ENCODE data around the gene CALHM2.

Gene CALHM2

DNA sequence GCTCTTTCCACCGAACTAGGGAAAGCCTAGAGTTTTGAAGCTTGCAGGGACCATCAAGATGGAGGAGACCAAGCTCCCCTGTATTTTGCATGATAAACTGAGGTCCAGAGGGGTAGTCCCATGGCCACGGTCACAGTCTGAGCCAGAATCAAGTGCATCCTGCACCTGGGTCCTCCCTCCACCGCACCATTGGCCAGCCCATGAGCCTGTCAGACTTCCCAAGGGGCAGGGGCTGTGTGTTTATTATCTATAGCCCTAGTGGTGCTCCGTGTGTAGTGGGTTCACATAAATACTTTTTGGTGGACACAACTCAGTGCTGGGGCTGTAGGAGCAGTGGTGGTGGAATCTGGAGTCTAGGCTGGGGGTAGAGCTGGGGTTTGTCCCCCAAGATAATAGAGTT is 23.3 kb upstream of the CALHM2 start:
- no peak for DNase-seq

DNA sequence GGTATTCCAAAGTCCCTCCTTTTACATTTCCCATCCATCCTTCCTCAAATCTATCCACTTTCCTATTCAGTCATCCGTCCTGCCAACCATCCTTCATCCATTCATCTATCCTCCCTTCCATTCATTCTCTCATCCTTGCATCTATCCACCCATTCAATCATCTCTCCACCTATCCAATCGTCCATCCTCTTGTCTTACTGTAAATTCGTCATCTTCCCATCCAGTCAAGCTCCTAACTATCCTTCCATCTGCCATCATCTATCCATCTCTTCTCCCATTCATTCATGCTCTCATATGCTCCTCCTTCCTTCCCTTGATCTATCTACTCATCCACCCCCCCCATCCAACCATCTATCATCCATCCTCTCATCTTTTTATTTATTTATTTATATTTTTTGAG is 21.9 kb upstream of the CALHM2 start:
- DNase-seq = no peak

DNA sequence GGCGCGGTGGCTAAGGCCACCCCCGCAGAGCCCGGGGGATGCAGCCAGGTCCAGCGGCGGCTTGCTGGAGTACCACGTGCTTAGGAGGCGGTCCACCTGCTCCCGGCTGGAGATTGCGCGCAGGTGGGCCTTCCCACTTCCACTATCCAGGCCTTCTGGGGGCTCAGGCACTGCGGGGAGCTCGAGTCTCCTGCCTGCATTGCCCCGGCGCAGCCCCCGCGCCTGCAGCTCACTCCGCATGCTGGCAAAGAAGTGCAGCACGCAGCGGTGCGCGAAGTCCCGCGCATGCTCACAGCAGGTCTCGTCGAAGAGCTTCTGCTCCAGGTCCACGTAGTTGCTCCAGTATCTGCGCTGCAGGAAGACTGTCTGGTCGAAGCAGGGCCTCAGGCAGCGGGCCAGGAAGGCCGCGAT is 21.1 kb upstream of the CALHM2 start:
- DNase-seq = no peak

DNA sequence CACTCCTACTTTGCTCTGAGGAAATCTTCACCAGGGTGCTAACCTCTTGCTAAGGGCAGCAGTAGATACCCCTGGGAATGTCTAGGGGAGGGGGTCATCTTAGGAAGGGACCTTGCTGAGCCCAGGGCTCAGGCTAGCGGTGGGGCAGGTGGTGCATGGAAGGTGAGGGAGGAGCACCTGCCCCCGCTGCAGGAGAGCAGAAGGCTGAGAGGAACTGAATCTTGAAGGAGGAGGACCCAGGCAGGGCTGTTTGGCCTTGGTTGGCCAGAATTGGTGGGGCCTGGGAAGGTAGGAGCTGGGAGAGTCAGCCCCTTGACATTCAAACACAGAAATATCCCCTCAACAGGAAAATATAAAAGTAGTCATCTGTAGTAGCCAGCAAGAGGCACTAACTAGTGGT is 19.8 kb upstream of the CALHM2 start:
- no peak for DNase-seq

DNA sequence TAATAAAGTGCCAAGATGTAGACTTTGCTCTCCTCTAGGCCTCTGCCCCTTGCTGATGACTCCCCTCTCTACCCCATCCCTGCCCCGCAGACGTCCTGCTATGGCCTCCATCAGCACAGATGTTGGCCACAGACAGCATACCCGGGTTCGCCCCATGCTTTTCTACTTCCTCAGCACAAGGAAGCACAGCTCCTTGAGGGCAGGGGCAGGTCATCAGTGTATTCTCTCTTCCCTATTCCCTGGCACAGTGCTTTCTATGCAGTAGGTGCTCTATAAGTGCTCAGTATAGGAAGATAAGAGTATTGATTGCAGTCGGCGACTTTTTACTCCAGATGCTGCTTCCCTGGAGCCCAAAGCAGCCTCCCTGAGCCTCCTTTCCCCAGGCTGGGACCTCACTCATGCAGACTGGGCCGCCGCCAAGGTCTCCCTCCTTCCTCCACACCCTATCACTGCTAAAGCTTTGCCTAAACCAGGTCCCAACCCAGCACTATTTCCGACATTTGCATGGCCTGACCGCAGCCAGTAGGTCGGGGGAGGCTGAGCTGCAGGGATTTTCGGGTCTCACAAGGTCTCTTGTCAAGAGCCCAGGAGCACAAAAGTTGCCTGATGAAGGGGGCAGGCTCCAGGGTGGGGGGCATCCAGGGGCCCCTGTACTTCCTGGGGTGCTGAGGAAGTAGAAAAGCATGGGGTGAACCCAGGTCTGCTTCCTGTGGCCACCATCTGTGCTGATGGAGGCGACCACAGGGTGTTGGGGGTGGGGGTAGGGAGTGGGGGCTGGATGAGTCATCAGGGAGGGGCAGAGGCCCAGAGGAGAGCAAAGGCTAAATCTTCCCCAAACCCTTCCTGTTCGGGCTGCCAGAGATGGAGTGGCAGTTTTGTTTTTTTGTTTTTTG is 18.8 kb upstream of the CALHM2 start:
- DNase-seq = no peak

DNA sequence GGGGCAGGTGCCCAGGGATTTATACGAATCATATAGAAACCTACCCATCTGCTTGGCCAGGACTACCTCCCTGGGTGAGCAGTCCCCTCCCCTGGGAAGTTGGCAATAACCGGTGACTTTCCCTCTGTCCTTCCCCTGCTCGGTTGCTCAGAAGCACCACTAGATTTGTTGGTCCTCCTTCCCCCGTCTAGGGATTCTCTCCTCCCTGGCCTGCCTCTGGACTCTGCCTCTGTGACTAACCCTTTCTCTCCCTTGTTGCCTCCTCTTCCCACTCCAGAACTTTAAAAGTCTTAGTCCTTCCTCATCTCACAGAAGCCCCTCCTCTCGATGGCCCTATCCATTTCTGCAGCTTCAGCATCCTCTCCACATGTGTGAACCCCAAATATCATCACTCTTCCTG is 17.0 kb upstream of the CALHM2 start:
- DNase-seq = no peak

DNA sequence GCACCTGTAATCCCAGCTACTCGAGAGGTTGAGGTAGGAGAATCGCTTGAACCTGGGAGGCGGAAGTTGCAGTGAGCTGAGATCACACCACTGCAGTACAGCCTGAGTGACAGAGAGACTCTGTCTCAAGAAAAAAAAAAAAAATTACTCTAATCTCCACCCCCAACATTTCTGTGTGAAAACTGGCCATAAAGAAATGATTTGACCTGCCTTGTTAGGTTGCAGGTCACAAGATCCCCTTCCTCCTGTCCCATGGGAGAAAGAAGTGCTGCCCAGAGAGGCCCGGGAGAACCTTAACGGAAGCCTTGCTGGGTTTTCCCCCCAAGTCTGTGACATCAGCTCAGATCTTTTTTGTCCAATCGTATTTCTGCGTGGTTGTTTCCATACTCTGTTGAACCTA is 15.2 kb upstream of the CALHM2 start:
- DNase-seq = no peak

DNA sequence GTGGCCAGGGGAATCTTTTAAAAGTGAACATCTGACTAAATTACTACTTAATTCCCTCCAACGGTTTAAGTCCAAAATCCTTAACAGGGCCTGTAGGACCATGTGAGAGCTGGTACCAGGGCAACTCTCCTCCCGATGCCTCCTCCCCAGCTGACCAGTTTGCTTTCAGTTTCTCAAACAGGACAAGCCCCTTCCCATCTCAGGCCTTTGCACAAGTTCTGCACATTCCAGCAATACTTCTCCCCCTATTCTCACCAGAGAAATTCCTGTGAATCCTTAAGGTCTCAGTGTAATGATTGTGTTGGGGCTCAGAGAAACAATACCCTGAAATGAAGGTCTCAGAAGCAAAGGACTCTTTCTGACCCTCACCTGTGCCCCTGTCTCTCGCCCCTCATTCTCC is 14.6 kb upstream of the CALHM2 start:
- DNase-seq = no peak

DNA sequence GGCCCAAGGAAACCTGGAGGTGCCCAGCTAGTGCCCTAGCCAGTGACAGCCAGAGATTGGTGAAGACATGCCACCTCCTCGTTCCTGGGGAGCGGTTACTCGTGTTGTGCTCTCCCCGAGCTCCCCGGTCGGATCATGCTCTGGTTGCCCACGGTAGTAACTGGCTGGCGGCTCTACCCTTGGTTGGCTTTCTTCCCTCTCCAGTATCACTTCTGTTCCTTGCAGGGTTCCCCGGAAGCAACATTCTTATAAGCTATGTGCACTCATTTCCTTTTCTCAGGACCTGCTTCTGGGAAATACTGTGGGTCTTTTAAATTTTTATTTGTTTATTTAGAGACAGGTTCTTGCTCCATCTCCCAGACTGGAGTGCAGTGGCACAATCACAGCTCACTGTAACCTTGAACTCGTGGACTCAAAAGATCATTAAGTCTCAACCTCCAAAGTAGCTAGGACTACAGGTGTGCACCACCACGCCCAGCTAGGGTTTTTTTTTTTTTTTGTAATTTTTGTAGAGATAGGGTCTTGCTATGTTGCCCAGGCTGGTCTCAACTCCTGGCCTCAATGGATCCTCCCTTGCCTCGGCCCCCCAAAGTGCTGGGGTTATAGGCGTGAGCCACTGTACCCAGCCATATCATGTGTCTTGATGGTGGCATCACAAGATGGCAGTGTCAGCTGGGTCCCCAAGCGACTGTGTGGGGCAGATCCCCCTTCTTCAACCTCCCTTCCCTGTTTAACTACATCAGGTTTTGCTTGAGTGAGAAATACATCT is 13.4 kb upstream of the CALHM2 start:
- DNase-seq = no peak

DNA sequence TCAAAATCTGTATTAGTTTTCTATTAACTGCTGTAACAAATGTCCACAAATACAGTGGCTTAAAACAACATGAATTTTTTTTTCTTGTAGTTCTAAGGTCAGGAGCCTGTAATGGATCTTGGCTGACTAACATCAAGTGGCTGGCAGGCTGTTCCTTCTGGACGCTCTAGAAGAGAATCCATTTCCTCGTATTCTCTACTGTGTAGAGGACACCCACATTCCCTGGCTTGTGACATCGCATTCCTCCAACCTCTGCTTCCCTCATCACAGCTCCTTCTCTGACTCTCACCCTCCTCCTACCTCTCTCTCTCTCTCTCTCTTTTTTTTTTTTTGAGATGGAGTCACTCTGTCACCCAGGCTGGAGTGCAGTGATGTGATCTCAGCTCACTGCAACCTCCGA is 11.3 kb upstream of the CALHM2 start:
- DNase-seq = no peak

DNA sequence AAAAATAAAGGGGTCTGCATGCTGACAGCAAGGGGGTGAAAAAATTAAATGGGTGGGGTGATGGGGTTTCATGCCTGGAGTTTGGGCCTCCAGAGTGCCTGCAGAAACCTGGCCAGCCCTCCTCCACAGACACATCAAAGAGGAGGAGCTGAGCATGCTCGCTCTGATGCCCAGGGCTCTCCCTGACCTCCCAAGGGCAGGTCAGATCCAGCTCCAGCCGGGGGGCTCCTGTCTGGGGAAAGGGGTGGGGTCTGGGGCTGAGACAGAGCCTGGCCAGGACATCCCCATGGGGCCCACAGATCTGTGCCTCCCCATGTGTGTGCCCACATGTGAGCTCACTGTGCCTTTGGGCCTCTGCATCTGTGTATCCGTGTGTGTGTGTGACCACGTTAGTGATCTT is 7.4 kb upstream of the CALHM2 start:
- no peak for DNase-seq

DNA sequence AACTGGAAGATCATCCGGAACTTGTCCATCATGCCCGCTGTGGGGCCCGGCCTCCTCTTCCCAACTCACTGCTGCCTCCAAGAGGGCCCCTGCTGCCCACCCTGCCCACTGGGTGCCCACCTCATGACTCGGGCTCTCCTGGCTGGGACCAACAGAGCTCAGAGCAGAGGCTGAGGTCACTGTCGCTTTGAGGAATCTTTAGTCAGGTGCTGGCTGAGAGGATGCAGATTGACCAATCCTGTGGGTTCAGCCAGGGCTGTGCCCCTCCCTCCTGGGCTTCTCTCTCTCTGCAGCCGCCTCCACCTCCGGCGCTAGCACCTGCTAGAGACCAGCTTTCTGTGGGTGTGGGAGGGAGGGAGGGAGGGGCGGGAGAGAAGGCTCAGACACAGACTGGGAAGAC is 6.5 kb upstream of the CALHM2 start, which contains the start of gene CALHM1:
TSS of gene CALHM1 (minus strand) at position 181 of the 400 bp plus-strand sequence. CDS start at position 32, 149 bp downstream.
- peak; percentile 97 for DNase-seq

DNA sequence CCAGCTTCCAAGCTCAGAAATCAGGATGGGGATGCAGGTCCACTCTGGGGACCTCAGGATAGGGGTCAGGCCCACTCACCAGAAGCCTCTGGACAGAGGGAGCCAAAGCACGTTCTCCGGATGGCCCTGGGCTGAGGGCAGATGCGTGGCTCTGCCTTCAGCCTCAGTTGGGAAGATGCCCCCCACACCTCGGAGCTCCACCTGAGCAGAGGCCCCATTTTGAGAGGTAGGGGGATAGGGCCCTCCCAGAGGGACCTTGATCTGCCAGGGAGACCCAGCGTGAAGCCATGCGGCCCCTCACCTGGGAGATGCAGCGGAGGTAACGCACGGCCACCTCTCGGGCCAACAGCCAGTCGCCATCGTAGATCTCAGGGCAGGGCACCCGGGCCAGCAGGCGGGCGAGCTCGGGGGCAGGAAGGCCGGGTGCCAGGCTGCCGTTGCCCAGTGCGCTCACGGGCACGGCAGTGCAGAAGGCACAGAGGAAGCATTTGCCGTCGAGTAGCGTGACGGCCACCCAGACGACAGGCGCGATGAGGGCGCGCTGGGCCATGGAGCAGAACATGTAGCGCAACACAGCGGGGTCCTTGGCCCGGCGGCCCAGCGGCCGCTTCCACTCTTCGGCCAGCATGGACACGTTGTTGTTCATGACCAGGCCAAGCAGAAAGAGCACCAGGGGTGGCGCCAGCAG is 5.9 kb upstream of the CALHM2 start:
- no peak for DNase-seq

DNA sequence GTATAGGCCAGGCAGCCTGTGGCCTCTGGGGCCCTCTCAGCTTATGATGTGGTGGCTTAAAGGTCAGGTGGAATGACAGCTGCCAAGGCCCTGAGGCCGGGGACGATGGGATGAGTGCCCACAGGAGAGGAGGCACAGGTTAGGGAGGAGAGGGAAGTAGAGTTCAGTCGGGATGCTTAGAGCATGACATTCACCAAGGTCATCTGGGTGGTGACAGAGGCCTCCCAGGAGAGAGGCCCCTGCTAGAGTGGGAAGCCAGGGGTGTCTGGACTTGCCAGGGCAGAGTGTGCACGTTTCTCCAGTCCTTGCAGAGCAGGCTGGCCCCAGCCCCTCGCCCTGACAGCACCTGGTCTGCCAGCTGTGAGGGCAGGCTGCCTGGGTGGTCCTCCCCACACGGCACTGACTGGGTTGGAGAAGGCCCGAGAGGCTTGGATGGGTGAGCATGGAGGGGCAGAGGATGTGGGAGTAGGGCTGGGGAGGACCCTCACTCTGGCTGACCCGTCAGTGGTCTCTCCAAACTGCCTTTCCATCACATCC is 5.1 kb upstream of the CALHM2 start:
- DNase-seq = no peak

DNA sequence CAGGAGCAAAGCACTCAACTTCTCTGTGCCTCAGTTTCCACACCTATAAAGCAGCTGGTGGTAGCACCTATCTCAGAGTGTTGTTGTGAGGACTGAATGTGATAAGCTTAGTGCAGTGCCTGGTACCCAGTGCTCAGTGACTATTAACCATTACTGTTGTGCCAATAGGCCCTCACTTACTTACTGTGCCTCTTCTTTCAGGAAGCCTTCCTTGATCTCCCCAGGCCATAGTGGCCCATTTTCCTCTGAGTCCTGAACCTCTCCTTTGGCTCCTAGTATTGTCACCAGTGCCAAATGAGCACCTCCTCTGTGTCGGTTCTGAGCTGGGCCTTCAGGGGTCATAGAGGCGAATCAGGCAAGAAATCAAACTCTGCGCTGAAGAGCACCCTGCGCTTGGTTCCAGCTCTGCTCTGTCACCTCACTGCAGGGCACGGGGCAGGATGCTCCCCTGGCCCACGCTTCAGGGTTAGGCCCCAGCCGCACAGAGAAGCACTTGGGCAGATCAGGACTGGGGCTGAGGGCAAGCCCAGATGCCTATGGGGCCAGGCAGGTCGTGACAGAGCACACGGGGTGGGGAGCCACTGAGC is 4.0 kb upstream of the CALHM2 start:
- DNase-seq = no peak

DNA sequence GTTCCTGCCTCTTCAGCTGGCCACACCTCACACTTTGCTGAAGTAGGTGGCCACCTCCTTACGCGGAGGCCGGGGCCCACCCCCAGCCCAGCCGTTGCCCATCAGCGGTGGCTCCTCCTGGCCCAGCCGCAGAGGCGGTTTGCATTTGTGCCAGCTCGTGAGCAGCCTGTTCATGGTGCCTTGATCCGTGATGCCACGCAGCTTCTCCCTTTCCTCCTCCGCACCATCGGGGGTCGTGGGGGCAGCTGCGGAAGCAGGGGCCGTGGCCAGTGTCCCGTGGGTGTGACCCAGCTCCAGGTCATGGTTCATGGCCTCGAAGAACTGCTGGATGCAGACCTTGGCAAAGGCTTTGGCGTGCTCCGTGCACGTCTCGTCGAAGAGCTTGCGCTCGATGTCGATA is 3.1 kb upstream of the CALHM2 start:
- DNase-seq = no peak

DNA sequence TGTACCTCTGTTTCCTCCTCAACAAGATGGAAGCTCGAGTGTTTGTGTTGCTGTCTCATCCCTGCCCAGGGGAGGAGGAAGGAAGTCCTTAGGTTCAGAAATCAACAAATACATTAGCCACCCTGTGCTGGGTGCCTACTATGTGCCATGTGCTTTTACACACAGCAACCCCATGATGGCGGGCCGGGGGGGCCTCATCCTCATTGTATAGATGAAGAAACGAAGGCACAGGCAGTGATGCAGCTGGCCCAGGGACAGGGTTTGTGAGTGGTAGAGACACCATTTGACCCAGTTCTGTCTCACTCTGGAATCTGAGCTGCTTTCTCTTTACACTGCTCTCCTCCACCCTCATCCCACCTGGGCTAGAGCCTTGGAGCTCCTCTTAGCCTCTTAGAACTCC is 1.9 kb upstream of the CALHM2 start:
- no peak for DNase-seq

DNA sequence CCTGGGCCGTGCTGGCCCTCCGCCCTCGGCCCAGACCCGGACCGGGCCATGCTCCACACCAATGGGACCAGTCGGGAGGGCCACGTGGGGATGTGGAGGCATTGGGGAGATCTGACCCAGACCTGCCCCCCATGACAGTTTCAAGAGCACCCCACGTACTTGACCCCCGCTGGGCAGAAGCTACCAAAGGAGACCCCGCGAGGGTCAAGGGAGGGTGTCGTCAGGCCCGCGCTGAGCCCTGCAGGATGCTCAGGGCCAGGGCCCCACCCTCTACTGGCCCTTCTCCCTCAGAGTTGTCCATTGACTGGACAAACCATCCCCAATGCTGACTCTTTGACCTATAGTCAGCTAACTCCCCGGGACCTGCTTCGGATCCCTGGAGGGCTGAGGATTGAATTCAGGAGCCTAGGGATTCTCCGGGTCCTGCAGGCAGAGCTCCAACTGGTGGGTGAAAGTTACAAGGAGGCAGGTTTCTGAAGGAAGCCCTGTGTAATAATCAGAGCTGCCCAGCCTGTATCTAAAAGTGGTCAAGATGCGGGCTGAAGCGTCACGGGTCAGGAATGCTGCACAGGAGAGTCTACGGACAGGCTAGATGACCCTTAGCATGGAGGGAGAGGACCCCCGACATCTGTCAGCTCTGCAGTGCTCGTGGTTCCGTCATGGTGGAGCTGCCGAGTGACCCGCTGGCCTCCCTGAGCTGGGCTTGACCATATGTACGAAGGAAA is 498 bp upstream of the CALHM2 start:
- DNase-seq = no peak

DNA sequence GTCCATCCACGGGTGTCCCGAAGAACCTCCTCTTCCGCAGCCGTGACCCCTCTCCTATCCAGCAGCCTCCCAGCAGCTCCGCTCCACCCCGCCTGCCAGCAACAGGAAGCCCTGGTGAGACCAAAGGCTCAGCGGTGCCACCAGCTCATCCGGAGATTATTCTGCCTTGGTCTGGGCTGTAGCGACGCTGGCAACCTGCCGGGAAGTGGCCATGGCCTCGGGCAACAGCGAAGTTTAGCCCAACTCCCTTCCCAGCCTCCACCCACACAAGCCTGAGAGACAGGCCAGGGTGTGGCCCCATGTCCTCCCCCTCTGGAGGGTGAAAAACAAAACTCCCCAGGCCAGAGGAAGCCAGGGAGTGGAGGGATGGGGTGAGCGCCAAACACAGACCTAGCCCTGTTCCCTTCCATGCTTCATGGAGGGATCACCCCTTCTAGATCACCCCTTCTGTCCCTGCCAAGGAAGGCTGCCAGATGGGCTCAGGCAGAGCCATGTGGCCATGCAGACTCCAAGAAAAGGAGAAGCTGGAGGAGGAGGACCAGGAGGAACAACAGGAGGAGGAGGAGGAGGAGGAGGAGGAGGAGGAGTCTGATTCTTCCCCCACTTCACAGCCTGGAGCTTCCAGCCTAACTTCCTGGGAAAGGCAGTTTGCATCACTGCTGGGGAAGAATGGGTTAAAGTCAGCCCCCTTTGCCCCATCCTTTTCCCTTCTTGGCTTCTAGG is 918 bp downstream of the CALHM2 start:
- DNase-seq = peak; percentile 37

DNA sequence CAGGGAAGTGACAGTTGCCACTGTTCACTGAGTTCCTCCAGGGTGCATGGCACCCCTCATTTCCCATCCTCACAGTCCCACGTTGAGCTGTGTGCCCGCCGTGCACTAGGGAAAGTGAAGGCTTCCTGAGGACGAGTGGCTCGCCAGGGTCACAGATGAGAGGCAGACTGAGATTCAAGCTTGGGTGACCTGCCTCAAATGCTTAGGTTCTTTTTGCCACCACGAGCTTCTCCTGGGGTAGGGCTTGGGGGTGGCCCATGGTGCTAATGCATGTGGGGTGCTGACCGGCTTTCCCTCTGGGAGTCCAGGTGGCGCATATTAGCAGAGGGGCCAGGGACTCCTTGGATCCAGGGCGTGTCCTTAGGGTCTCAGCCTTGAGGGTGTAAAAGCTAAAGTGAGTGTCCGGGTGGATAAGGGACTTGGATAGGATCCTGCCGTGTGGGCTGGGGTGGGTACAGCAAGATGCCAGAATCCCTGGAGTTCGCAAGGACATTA is 1.9 kb downstream of the CALHM2 start:
- DNase-seq = no peak

All from NCI-H510A treated with DMSO at 0.1 percent for 48 hours (cell line).